ENCODE measurements around the gene TIAM2.

The TIAM2 gene

GRCh38 chr6:155297669-155298068, 302.6 kb downstream of the TIAM2 start:
- no peak overlapping the region for H3K4me2 ChIP-seq (ENCODE audit: insufficient read depth, low read length)
- no peak overlapping the region for H3K27ac ChIP-seq (ENCODE audit: low read length)
- H3K36me3 ChIP-seq (ENCODE audit: insufficient read depth, low read length), result peaks cover 55% of the 10 kb centered on the region
- no peaks in the 10 kb centered on the region for H3K79me2 ChIP-seq (ENCODE audit: insufficient read depth, low read length)
- H3K9ac ChIP-seq (ENCODE audit: low read depth, low read length), result no peak overlapping the region
- H4K20me1 ChIP-seq (ENCODE audit: insufficient read depth, low read length), result peaks cover 7% of the 10 kb centered on the region; the same call in 1 of the 2 replicates
- H2AFZ ChIP-seq (ENCODE audit: low read depth, low read length), result no peak overlapping the region
- DNase-seq (no peak), ATAC-seq (ENCODE audit: insufficient read depth, low read depth) (no peak)
- H3K9me3 ChIP-seq (ENCODE audit: insufficient read depth, low read length, severe bottlenecking), result no peaks in the 10 kb centered on the region
- no peak overlapping the region for H3K4me3 ChIP-seq (ENCODE audit: low read depth in 1 of 2, low read length in 2 of 2)
- H3K27me3 ChIP-seq (ENCODE audit: insufficient read depth, low read length, poor library complexity), result no peaks in the 10 kb centered on the region
- TF ChIP-seq EZH2 (IDR thresholded peaks at IDR 0.05; ENCODE audit: borderline replicate concordance, low read depth, low read length, severe bottlenecking) (no peak), CTCF (IDR thresholded peaks at IDR 0.05; ENCODE audit: borderline replicate concordance, extremely low read depth, low read length, poor library complexity, severe bottlenecking) (no peak)
- no peaks in the 10 kb centered on the region for H3K4me1 ChIP-seq (ENCODE audit: insufficient read depth, low read length)

- Histone ChIP-seq H3K27me3 (ENCODE audit: insufficient read depth, low read length, poor library complexity) (no peaks in the 10 kb centered on the region), H3K4me2 (ENCODE audit: insufficient read depth, low read length) (no peak overlapping the region), H4K20me1 (ENCODE audit: insufficient read depth, low read length) (peaks cover 7% of the 10 kb centered on the region; the same call in 1 of the 2 replicates), H3K9ac (ENCODE audit: low read depth, low read length) (no peak overlapping the region), H2AFZ (ENCODE audit: low read depth, low read length) (no peak overlapping the region), H3K36me3 (ENCODE audit: insufficient read depth, low read length) (peaks cover 57% of the 10 kb centered on the region), H3K9me3 (ENCODE audit: insufficient read depth, low read length, severe bottlenecking) (no peaks in the 10 kb centered on the region), H3K27ac (ENCODE audit: low read length) (no peak overlapping the region), H3K4me3 (ENCODE audit: low read depth in 1 of 2, low read length in 2 of 2) (no peak overlapping the region), H3K4me1 (ENCODE audit: insufficient read depth, low read length) (no peaks in the 10 kb centered on the region), H3K79me2 (ENCODE audit: insufficient read depth, low read length) (peaks cover 5% of the 10 kb centered on the region; the same call in 1 of the 2 replicates)
- no peak for ATAC-seq (ENCODE audit: insufficient read depth, low read depth)
- TF ChIP-seq EZH2 (IDR thresholded peaks at IDR 0.05; ENCODE audit: borderline replicate concordance, low read depth, low read length, severe bottlenecking), result no peak
- no peak for TF ChIP-seq CTCF (IDR thresholded peaks at IDR 0.05; ENCODE audit: borderline replicate concordance, extremely low read depth, low read length, poor library complexity, severe bottlenecking)
- DNase-seq, result no peak
These were observed 306.8 kb downstream of the TIAM2 start for GRCh38 chr6:155301867-155302266.

GRCh38 chr6:155303361-155303870, 308.3 kb downstream of the TIAM2 start:
- H3K4me1 ChIP-seq (ENCODE audit: insufficient read depth, low read length), result no peaks in the 10 kb centered on the region
- H3K4me2 ChIP-seq (ENCODE audit: insufficient read depth, low read length), result no peak overlapping the region
- TF ChIP-seq EZH2 (IDR thresholded peaks at IDR 0.05; ENCODE audit: borderline replicate concordance, low read depth, low read length, severe bottlenecking) (no peak), CTCF (IDR thresholded peaks at IDR 0.05; ENCODE audit: borderline replicate concordance, extremely low read depth, low read length, poor library complexity, severe bottlenecking) (no peak)
- H3K9ac ChIP-seq (ENCODE audit: low read depth, low read length), result no peak overlapping the region
- 0 out of 2 replicates have a peak, but pooled peaks cover 2% of the 10 kb centered on the region for H4K20me1 ChIP-seq (ENCODE audit: insufficient read depth, low read length)
- no peaks in the 10 kb centered on the region for H3K27me3 ChIP-seq (ENCODE audit: insufficient read depth, low read length, poor library complexity)
- H3K27ac ChIP-seq (ENCODE audit: low read length), result no peak overlapping the region
- H2AFZ ChIP-seq (ENCODE audit: low read depth, low read length), result no peak overlapping the region
- H3K9me3 ChIP-seq (ENCODE audit: insufficient read depth, low read length, severe bottlenecking), result no peaks in the 10 kb centered on the region
- peaks cover 7% of the 10 kb centered on the region; the same call in 1 of the 2 replicates for H3K79me2 ChIP-seq (ENCODE audit: insufficient read depth, low read length)
- H3K36me3 ChIP-seq (ENCODE audit: insufficient read depth, low read length), result peaks cover 58% of the 10 kb centered on the region
- ATAC-seq (ENCODE audit: insufficient read depth, low read depth), result no peak
- DNase-seq, result no peak
- no peak overlapping the region for H3K4me3 ChIP-seq (ENCODE audit: low read depth in 1 of 2, low read length in 2 of 2)

Measured in DND-41 (cell line).